ENCODE data around the gene HDGFL3. TPM values are rescaled to one million over a fixed set of nuclear protein-coding genes. Genes with fewer than 3 reads are reported as not detected.

The HDGFL3 gene
- total RNA-seq, 1 donor from 2014 or later = 130 TPM

DNA sequence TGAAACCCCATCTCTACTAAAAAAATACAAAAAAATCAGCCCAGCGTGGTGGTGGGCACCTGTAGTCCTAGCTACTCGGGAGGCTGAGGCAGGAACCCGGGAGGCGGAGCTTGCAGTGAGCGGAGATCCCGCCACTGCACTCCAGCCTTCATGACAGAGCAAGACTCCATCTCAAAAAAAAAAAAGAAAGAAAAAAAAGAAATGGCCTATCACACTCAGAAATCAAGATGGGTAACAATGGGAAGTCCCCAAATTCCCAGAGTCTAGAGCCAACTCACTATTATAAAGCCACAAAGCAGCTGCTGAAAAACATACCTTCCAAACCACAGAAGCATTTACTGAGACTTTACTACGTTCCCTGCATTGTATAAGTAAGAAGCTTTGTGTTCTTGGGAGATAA, 7.5 kb downstream of the HDGFL3 start:
- no peaks in the 10 kb centered on the region for H3K36me3 Mint-ChIP-seq (ENCODE audit: unreplicated experiment)

DNA sequence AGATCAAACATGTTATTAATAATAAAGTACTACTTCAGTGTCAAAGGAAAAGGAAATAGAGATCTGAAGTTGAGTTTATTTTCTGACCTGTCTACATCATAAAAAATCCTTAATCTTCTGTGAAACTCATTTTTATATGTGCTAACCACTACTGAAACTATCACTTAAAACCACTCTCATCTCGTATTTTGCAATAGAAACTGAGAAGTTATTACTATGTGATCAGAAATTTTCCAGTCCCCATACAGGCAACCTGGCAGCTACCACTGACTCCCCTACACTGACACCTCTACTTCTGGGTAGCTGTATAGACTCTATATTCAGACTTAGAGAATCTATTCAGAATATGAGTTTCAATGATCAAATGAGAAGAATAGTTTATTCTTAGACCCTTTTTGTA, 8.3 kb downstream of the HDGFL3 start:
- H3K4me1 Mint-ChIP-seq (ENCODE audit: low read depth, unreplicated experiment) = peaks cover 21% of the 10 kb centered on the region

More for the DNA sequence above, 7.5 kb downstream of the HDGFL3 start:
- Mint-ChIP-seq H3K4me3 (ENCODE audit: unreplicated experiment) (no peak overlapping the region), H3K27ac (ENCODE audit: unreplicated experiment) (no peak overlapping the region), H3K27me3 (ENCODE audit: unreplicated experiment) (no peaks in the 10 kb centered on the region), H3K4me1 (ENCODE audit: low read depth, unreplicated experiment) (peaks cover 25% of the 10 kb centered on the region), H3K9me3 (ENCODE audit: unreplicated experiment) (peaks cover 2% of the 10 kb centered on the region)
- no peak for DNase-seq
- TF ChIP-seq, protein P1, sequence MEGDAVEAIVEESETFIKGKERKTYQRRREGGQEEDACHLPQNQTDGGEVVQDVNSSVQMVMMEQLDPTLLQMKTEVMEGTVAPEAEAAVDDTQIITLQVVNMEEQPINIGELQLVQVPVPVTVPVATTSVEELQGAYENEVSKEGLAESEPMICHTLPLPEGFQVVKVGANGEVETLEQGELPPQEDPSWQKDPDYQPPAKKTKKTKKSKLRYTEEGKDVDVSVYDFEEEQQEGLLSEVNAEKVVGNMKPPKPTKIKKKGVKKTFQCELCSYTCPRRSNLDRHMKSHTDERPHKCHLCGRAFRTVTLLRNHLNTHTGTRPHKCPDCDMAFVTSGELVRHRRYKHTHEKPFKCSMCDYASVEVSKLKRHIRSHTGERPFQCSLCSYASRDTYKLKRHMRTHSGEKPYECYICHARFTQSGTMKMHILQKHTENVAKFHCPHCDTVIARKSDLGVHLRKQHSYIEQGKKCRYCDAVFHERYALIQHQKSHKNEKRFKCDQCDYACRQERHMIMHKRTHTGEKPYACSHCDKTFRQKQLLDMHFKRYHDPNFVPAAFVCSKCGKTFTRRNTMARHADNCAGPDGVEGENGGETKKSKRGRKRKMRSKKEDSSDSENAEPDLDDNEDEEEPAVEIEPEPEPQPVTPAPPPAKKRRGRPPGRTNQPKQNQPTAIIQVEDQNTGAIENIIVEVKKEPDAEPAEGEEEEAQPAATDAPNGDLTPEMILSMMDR (IDR thresholded peaks at IDR 0.05; ENCODE audit: partially characterized antibody, unreplicated experiment) = no peak

DNA sequence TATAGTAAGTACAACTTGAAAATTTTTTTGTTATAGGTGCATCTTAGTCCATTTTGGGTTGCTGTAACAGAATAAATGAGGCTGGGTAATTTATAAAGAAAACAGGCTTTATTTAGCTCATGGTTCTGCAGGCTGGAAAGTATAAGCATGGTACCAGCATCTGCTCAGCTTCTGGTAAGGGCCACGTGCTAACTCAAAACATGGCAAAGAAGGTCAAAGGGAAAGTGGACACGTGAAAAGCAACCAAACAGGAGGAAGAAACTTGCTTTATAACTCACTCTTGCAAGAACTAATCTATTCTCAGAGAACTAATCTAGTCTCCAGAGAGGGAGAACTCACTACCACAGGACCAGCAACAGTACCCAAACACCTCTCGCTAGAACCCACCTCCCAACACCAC, 9.1 kb downstream of the HDGFL3 start:
- no peak overlapping the region for H3K27ac Mint-ChIP-seq (ENCODE audit: unreplicated experiment)
- no peak for DNase-seq
- H3K4me3 Mint-ChIP-seq (ENCODE audit: unreplicated experiment) = no peak overlapping the region
- no peaks in the 10 kb centered on the region for H3K36me3 Mint-ChIP-seq (ENCODE audit: unreplicated experiment)
- peaks cover 2% of the 10 kb centered on the region for H3K9me3 Mint-ChIP-seq (ENCODE audit: unreplicated experiment)
- peaks cover 17% of the 10 kb centered on the region for H3K4me1 Mint-ChIP-seq (ENCODE audit: low read depth, unreplicated experiment)
- no peaks in the 10 kb centered on the region for H3K27me3 Mint-ChIP-seq (ENCODE audit: unreplicated experiment)
- TF ChIP-seq, protein P1 (IDR thresholded peaks at IDR 0.05; ENCODE audit: partially characterized antibody, unreplicated experiment) = no peak

More for the DNA sequence above, 8.3 kb downstream of the HDGFL3 start:
- no peaks in the 10 kb centered on the region for H3K27me3 Mint-ChIP-seq (ENCODE audit: unreplicated experiment)
- no peak for DNase-seq
- no peak overlapping the region for H3K4me3 Mint-ChIP-seq (ENCODE audit: unreplicated experiment)
- H3K27ac Mint-ChIP-seq (ENCODE audit: unreplicated experiment) = no peak overlapping the region
- peaks cover 2% of the 10 kb centered on the region for H3K9me3 Mint-ChIP-seq (ENCODE audit: unreplicated experiment)
- H3K36me3 Mint-ChIP-seq (ENCODE audit: unreplicated experiment) = no peaks in the 10 kb centered on the region
- TF ChIP-seq, protein P1 (IDR thresholded peaks at IDR 0.05; ENCODE audit: partially characterized antibody, unreplicated experiment) = no peak

DNA sequence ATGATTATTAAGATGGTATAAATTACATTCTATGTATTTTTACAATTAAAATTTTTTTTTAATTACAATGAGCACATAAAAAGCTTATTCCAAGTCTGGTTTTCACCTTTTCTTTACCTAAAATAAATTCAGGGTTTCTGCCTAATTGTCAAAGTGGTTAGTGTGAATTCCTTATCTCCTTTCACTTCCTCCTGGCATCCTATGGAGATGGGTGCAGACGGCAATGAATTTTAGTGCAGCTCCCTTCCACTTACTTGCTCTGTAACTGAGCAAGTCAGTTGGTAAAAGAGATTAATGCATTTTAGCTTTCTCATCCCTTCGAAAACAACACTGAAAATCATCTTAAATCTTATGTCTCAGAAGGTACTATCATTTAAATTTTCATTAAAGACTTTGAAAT, 13.1 kb downstream of the HDGFL3 start:
- TF ChIP-seq, protein P1 (IDR thresholded peaks at IDR 0.05; ENCODE audit: partially characterized antibody, unreplicated experiment) = no peak
- Mint-ChIP-seq H3K9me3 (ENCODE audit: unreplicated experiment) (no peaks in the 10 kb centered on the region), H3K27ac (ENCODE audit: unreplicated experiment) (no peak overlapping the region), H3K4me1 (ENCODE audit: low read depth, unreplicated experiment) (peaks cover 9% of the 10 kb centered on the region), H3K36me3 (ENCODE audit: unreplicated experiment) (no peaks in the 10 kb centered on the region), H3K27me3 (ENCODE audit: unreplicated experiment) (no peaks in the 10 kb centered on the region), H3K4me3 (ENCODE audit: unreplicated experiment) (no peak overlapping the region)
- DNase-seq = no peak

DNA sequence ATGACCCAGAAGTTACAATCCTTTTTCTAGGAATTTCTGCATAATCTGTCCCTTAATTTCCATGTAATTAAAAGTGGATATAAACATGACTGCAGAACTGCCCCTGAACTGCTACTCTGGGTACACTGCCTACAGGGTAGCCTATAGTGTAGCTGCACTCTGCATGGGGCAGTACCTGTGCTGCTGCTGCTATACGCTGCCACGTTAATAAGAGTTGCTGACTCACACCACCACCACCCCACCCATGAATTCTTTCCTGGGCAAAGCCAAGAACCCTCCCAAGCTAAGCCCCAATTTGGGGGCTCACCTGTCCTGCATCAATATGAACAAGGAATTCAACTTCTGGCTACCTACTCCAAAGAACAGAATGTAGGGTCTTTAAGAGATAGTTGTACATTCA, 13.9 kb downstream of the HDGFL3 start:
- no peaks in the 10 kb centered on the region for H3K36me3 Mint-ChIP-seq (ENCODE audit: unreplicated experiment)
- no peaks in the 10 kb centered on the region for H3K9me3 Mint-ChIP-seq (ENCODE audit: unreplicated experiment)
- H3K27me3 Mint-ChIP-seq (ENCODE audit: unreplicated experiment) = no peaks in the 10 kb centered on the region
- TF ChIP-seq, protein P1 (IDR thresholded peaks at IDR 0.05; ENCODE audit: partially characterized antibody, unreplicated experiment) = no peak
- peaks cover 12% of the 10 kb centered on the region for H3K4me1 Mint-ChIP-seq (ENCODE audit: low read depth, unreplicated experiment)
- no peak overlapping the region for H3K27ac Mint-ChIP-seq (ENCODE audit: unreplicated experiment)
- H3K4me3 Mint-ChIP-seq (ENCODE audit: unreplicated experiment) = no peak overlapping the region
- no peak for DNase-seq

All from glutamatergic neuron (in vitro differentiated cells).